H1 (cell line): ENCODE measurements around the gene SPG11. TPM values are rescaled to one million over a fixed set of nuclear protein-coding genes. Genes with fewer than 3 reads are reported as not detected.

Experiments
- CTCF ChIA-PET: fragments of 300-600 bp; sonication (Branson Sonifier 250); formaldehyde crosslinking; loops from one replicate; lab custom pipeline; 2021; ENCODE audit not compliant: partially characterized antibody; lab: Charles Lee
- POLR2A ChIA-PET: fragments of 300-600 bp; sonication (Branson Sonifier 250); formaldehyde crosslinking; loops from one replicate; lab custom pipeline; 2021; ENCODE audit warnings: inconsistent platforms; ENCODE audit not compliant: partially characterized antibody; lab: Charles Lee
- DNase-seq, 2 experiments: peaks; one replicate each; pipeline versions ENCODE4 v3.0.0 to v3.0.0-alpha.2; 2010 to 2022; ENCODE audit warnings: low spot score in 2 of 2, low read depth in 1 of 2, mixed read lengths in 1 of 2
- FAIRE-seq: peaks from 2 replicates; lab custom pipeline; 2011; peaks lifted over from hg19 to GRCh38; lab: Jason Lieb, UNC
- H2AFZ ChIP-seq: 2 replicates; pipeline ENCODE4 v1.8.1; 2012; ENCODE audit warnings: low read length, inconsistent platforms
- H2AK5ac ChIP-seq: 2 replicates; pipeline ENCODE4 v1.6.1; 2013; ENCODE audit warnings: low read depth, low read length
- H2BK120ac ChIP-seq: replicated peaks from 2 replicates; pipeline ENCODE3; 2013; ENCODE audit warnings: low read depth, low read length, inconsistent platforms
- H2BK12ac ChIP-seq: 2 replicates; pipeline ENCODE4 v1.6.1; 2013; ENCODE audit warnings: low read depth, low read length
- H2BK15ac ChIP-seq: 2 replicates; pipeline ENCODE4 v1.6.1; 2013; ENCODE audit warnings: low read length
- H2BK20ac ChIP-seq: 2 replicates; pipeline ENCODE4 v1.6.1; 2013; ENCODE audit warnings: low read length
- H2BK5ac ChIP-seq: 2 replicates; pipeline ENCODE4 v1.6.1; 2013; ENCODE audit warnings: low read depth, low read length
- H3K14ac ChIP-seq: 2 replicates; pipeline ENCODE4 v1.6.1; 2013; ENCODE audit warnings: inconsistent platforms; ENCODE audit not compliant: insufficient read length
- H3K18ac ChIP-seq: 2 replicates; pipeline ENCODE4 v1.6.1; 2013; ENCODE audit warnings: low read length; ENCODE audit errors: extremely low read depth
- H3K23ac ChIP-seq: 2 replicates; pipeline ENCODE4 v1.6.1; 2013; ENCODE audit warnings: inconsistent platforms; ENCODE audit not compliant: insufficient read length
- H3K23me2 ChIP-seq: 2 replicates; pipeline ENCODE4 v1.6.1; 2013; ENCODE audit warnings: low read depth, low read length
- H3K27ac ChIP-seq: 2 replicates; pipeline ENCODE4 v1.6.1; 2011; ENCODE audit warnings: low read depth, low read length, inconsistent platforms
- H3K27me3 ChIP-seq, 4 experiments: replicated peaks in 1 of 4; 1 replicate in 1 of 4; 2 replicates in 3 of 4; pipeline versions ENCODE4 v1.6.1 to v1.8.1; 2011 to 2013; ENCODE audit warnings: low read length in 3 of 4, mild to moderate bottlenecking in 3 of 4, inconsistent platforms in 2 of 4, mixed read lengths in 2 of 4, moderate library complexity in 1 of 4; ENCODE audit not compliant: control insufficient read depth in 3 of 4, insufficient read depth in 3 of 4; ENCODE audit errors: extremely low read depth in 1 of 4
- H3K36me3 ChIP-seq, 4 experiments: 2 replicates each; pipeline versions ENCODE4 v1.6.1 to v1.8.1; 2011 to 2013; ENCODE audit warnings: mild to moderate bottlenecking in 4 of 4, low read length in 3 of 4, moderate library complexity in 2 of 4, control low read depth in 1 of 4, inconsistent platforms in 1 of 4; ENCODE audit not compliant: insufficient read depth in 4 of 4, control insufficient read depth in 2 of 4
- H3K4ac ChIP-seq: replicated peaks from 2 replicates; pipeline ENCODE3; 2013; ENCODE audit warnings: low read length, low read depth, mixed read lengths, inconsistent platforms; ENCODE audit not compliant: insufficient read length
- H3K4me1 ChIP-seq, 4 experiments: replicated peaks in 1 of 4; 1 replicate in 1 of 4; 2 replicates in 3 of 4; pipeline versions ENCODE4 v1.6.1 to v1.8.1; 2011 to 2013; ENCODE audit warnings: low read length in 3 of 4, inconsistent platforms in 2 of 4, mixed read lengths in 1 of 4; ENCODE audit not compliant: insufficient read depth in 4 of 4, control insufficient read depth in 3 of 4
- H3K4me2 ChIP-seq, 2 experiments: 2 replicates each; pipeline versions ENCODE4 v1.6.1 to v1.8.1; 2011 to 2013; ENCODE audit warnings: low read depth in 2 of 2, low read length in 2 of 2, control low read depth in 1 of 2, inconsistent platforms in 1 of 2, mild to moderate bottlenecking in 1 of 2; ENCODE audit not compliant: insufficient read depth in 1 of 2
- H3K4me3 ChIP-seq, 4 experiments: fragments of 200-600, 300-600 bp in 1 of 4; sonication (generic), shearing (Covaris generic), sonication (Bioruptor Twin) in 1 of 4; 2 replicates each; pipeline versions ENCODE4 v1.5.1 to v1.8.1; 2011 to 2016; ENCODE audit warnings: low read length in 4 of 4, low read depth in 3 of 4, control low read depth in 2 of 4, inconsistent platforms in 2 of 4, mild to moderate bottlenecking in 2 of 4, mixed read lengths in 1 of 4, moderate library complexity in 1 of 4; ENCODE audit not compliant: insufficient read depth in 2 of 4; ENCODE audit errors: extremely low read depth in 1 of 4
- H3K56ac ChIP-seq: replicated peaks from 2 replicates; pipeline ENCODE3; 2013; ENCODE audit warnings: low read depth, mild to moderate bottlenecking, mixed read lengths, low read length, inconsistent platforms; ENCODE audit not compliant: insufficient read length
- H3K79me1 ChIP-seq: 2 replicates; pipeline ENCODE4 v1.6.1; 2013; ENCODE audit warnings: low read depth, low read length, control low read depth
- H3K79me2 ChIP-seq, 2 experiments: 2 replicates each; pipeline versions ENCODE4 v1.6.1 to v1.8.1; 2012 to 2013; ENCODE audit warnings: low read length in 2 of 2, mild to moderate bottlenecking in 2 of 2, inconsistent platforms in 1 of 2; ENCODE audit not compliant: insufficient read depth in 2 of 2, control insufficient read depth in 1 of 2
- H3K9ac ChIP-seq, 4 experiments: replicated peaks in 1 of 4; 1 replicate in 1 of 4; 2 replicates in 3 of 4; pipeline versions ENCODE4 v1.6.1 to v1.8.1; 2011 to 2013; ENCODE audit warnings: low read depth in 3 of 4, low read length in 3 of 4, control low read depth in 2 of 4, mild to moderate bottlenecking in 2 of 4, moderate library complexity in 2 of 4, inconsistent platforms in 1 of 4; ENCODE audit errors: extremely low read depth in 1 of 4
- H3K9me3 ChIP-seq, 2 experiments: 2 replicates each; pipeline versions ENCODE4 v1.6.1 to v1.8.1; 2012 to 2013; ENCODE audit warnings: mild to moderate bottlenecking in 2 of 2, moderate library complexity in 2 of 2, control low read depth in 1 of 2, inconsistent platforms in 1 of 2, low read depth in 1 of 2, low read length in 1 of 2, mixed read lengths in 1 of 2; ENCODE audit not compliant: insufficient read depth in 2 of 2
- H4K20me1 ChIP-seq, 2 experiments: replicated peaks in 1 of 2; 2 replicates each; pipeline versions ENCODE3 to v1.8.1; 2011 to 2013; ENCODE audit warnings: inconsistent platforms in 2 of 2, low read length in 2 of 2, mild to moderate bottlenecking in 1 of 2; ENCODE audit not compliant: insufficient read depth in 2 of 2, control insufficient read depth in 1 of 2
- H4K5ac ChIP-seq: 2 replicates; pipeline ENCODE4 v1.6.1; 2013; ENCODE audit warnings: low read length, low read depth, mixed read lengths, inconsistent platforms; ENCODE audit not compliant: insufficient read length
- H4K8ac ChIP-seq: 2 replicates; pipeline ENCODE4 v1.8.0; 2013; ENCODE audit warnings: mild to moderate bottlenecking, moderate library complexity, low read length, inconsistent platforms; ENCODE audit not compliant: insufficient read depth; ENCODE audit errors: extremely low read depth
- H4K91ac ChIP-seq: replicated peaks from 2 replicates; pipeline ENCODE3; 2013; ENCODE audit warnings: low read length, mixed read lengths, inconsistent platforms; ENCODE audit not compliant: insufficient read length
- CBX5 ChIP-seq: fragments of 300-800, 300-1000 bp; sonication (generic); IDR thresholded peaks from 2 replicates; pipeline ENCODE4 v1.7.1; 2016; ENCODE audit warnings: antibody characterized with exemption, low read length, low read depth
- CTBP2 ChIP-seq: IDR thresholded peaks from 2 replicates; pipeline ENCODE4 v1.7.0; 2011; ENCODE audit warnings: borderline replicate concordance, mild to moderate bottlenecking, moderate library complexity, mixed read lengths, low read length; ENCODE audit not compliant: insufficient read depth, insufficient read length
- RBBP5 ChIP-seq: IDR thresholded peaks from 2 replicates; pipeline ENCODE4 v1.7.1; 2012; ENCODE audit warnings: low read depth, mild to moderate bottlenecking, inconsistent platforms, low read length, moderate library complexity, borderline replicate concordance
- RNF2 ChIP-seq: fragments of 200-900, 300-1000 bp; sonication (generic); IDR thresholded peaks from 2 replicates; pipeline ENCODE4 v1.7.1; 2016; ENCODE audit warnings: borderline replicate concordance, low read depth, mild to moderate bottlenecking, antibody characterized with exemption, low read length; ENCODE audit not compliant: poor library complexity, severe bottlenecking; ENCODE audit errors: missing control alignments
- SIX5 ChIP-seq: IDR thresholded peaks from 2 replicates; pipeline ENCODE4 v1.6.1; 2011; ENCODE audit warnings: mild to moderate bottlenecking, low read depth, low read length
- WGBS, 2 experiments: shearing (Covaris generic) in 1 of 2; methylation state at CpG; one replicate each; pipeline versions ENCODE4 v1.1.6 to v1.1.7; 2013 to 2015; ENCODE audit warnings: low lambda C conversion rate in 2 of 2, mixed read lengths in 2 of 2, inconsistent platforms in 1 of 2, low coverage in 1 of 2, missing lambda C conversion rate in 1 of 2; ENCODE audit not compliant: insufficient replicate concordance in 2 of 2, insufficient coverage in 1 of 2, insufficient read length in 1 of 2; ENCODE audit errors: extremely low coverage in 1 of 2, missing lambda C conversion rate in 1 of 2; 5-methylcytosine and 5-hydroxymethylcytosine counted together
- polyA plus RNA-seq, 7 experiments: library from polyadenylated mRNA; depleted of rRNA in 3 of 7; stranded (reverse) in 5 of 7; unstranded in 2 of 7; fragments of >200 nt in 5 of 7; fragments of 200-250 nt in 2 of 7; gene quantifications; 1 replicate in 5 of 7; 2 replicates in 1 of 7; 4 replicates in 1 of 7; pipeline versions ENCODE4 v1.2.1 to v1.2.3, GENCODE V29; 2011 to 2013; ENCODE audit warnings: missing spikeins in 2 of 7, mixed read lengths in 2 of 7
- total RNA-seq: library from RNA; stranded (reverse); fragmentation: NEBNext Ultra II Directional; extraction: Animal tissue kit (Norgen Biotek cat#: 25700); gene quantifications from 2 replicates; pipeline ENCODE4 v1.2.1, GENCODE V29; 2021

The SPG11 gene
- total and polyA plus RNA-seq, 2 of the 8 experiments (the other 6 are each of a cell fraction or from before 2014, with no cell fraction given), result 37.1 to 38.6 TPM

DNA sequence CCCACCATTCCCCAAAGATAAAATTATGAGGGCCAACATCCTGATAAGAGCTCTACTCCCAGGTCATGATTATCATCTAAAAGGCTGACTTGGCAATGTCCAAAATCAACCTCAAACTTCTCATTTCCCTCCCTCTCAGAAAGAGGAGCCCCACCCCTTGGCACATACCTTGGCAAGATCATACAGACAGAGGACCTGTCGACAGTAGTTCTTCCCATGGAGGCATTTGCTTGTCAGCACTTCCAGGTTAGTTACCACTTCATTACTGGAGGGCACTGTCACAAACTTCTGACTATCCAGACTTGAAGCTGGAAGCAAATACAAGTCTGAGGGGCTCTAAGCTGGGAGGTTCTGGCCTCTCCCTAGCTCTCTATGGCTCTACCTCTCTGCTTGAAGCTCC is 88.7 kb downstream of the SPG11 start:
- no peaks in the 10 kb centered on the region for H4K20me1 ChIP-seq
- no peak overlapping the region for H3K56ac ChIP-seq
- no peaks in the 10 kb centered on the region for H3K9me3 ChIP-seq
- FAIRE-seq, result no peak
- no peak overlapping the region for H4K91ac ChIP-seq
- no peaks in the 10 kb centered on the region for H3K79me1 ChIP-seq
- H2BK20ac ChIP-seq, result no peak overlapping the region
- H3K4ac ChIP-seq, result no peak overlapping the region
- no peaks in the 10 kb centered on the region for H3K4me1 ChIP-seq
- no peak overlapping the region for H2BK120ac ChIP-seq
- H2AFZ ChIP-seq, result no peak overlapping the region
- H4K5ac ChIP-seq, result no peak overlapping the region
- no peaks in the 10 kb centered on the region for H3K27me3 ChIP-seq
- H3K23ac ChIP-seq, result no peak overlapping the region
- no peak overlapping the region for H4K8ac ChIP-seq
- H2BK12ac ChIP-seq, result no peak overlapping the region
- CTCF ChIA-PET, result interaction anchor here (1.7 to 3.0 kb wide), 2 partner anchors 9 to 89 kb away, joined by 3 to 15 read pairs; no protein-coding TSS in a partner anchor
- no peaks in the 10 kb centered on the region for H3K23me2 ChIP-seq
- H2BK5ac ChIP-seq, result no peak overlapping the region
- H3K9ac ChIP-seq, result no peak overlapping the region
- H3K18ac ChIP-seq, result no peak overlapping the region
- TF ChIP-seq RBBP5, result no peak
- no peak for TF ChIP-seq RNF2
- TF ChIP-seq SIX5, result no peak
- no peak for TF ChIP-seq CTBP2
- TF ChIP-seq CBX5, result no peak
- TF ChIP-seq, all 59 proteins: peak for 0
- Histone ChIP-seq H3K27ac (no peak overlapping the region), H2AK5ac (no peak overlapping the region), H3K4me3 (no peak overlapping the region), H3K4me2 (no peak overlapping the region), H3K79me2 (no peaks in the 10 kb centered on the region), H3K36me3 (peaks cover 0 to 9% (median 1%) of the 10 kb centered on the region in 4 experiments; a peak in 3 of 8 replicates), H2BK15ac (no peak overlapping the region), H3K14ac (no peak overlapping the region)
- WGBS, 2 experiments, result 86% methylated on average over 1 of the region's 1 CpG; no CpG with 5 or more reads in 1 of the 2 experiments
- POLR2A ChIA-PET, result interaction anchor here (1.2 kb wide), 1 partner anchor 9 kb away, joined by 4 read pairs; no protein-coding TSS in a partner anchor
- DNase-seq, result no peak
